Liver (tissue), 9 donors: ENCODE measurements around the gene IYD. TPM values are rescaled to one million over a fixed set of nuclear protein-coding genes. Genes with fewer than 3 reads are reported as not detected.

Experiments
- DNase-seq: peaks from one replicate; pipeline ENCODE4 v3.0.0-alpha.2; 2017; ENCODE audit warnings: low spot score
- H3K27ac ChIP-seq, 2 donors: one replicate each; pipeline ENCODE4 v1.7.0; 2013; ENCODE audit warnings: inconsistent platforms in 2 of 2, low read length in 2 of 2, control low read depth in 1 of 2, low read depth in 1 of 2, mild to moderate bottlenecking in 1 of 2
- H3K27me3 ChIP-seq, 4 donors: one replicate each; pipeline versions ENCODE4 v1.6.1 to v1.7.0; 2013; ENCODE audit warnings: low read length in 3 of 4, inconsistent platforms in 1 of 4, mild to moderate bottlenecking in 1 of 4, moderate library complexity in 1 of 4; ENCODE audit not compliant: control insufficient read depth in 4 of 4, insufficient read depth in 4 of 4
- H3K36me3 ChIP-seq, 4 donors: one replicate each; pipeline versions ENCODE4 v1.6.1 to v1.7.0; 2013; ENCODE audit warnings: low read length in 3 of 4, mild to moderate bottlenecking in 3 of 4, low read depth in 1 of 4, moderate library complexity in 1 of 4; ENCODE audit not compliant: control insufficient read depth in 4 of 4, insufficient read depth in 3 of 4
- H3K4me1 ChIP-seq, 4 donors: one replicate each; pipeline versions ENCODE4 v1.6.1 to v1.7.0; 2013; ENCODE audit warnings: low read length in 3 of 4, mild to moderate bottlenecking in 3 of 4, moderate library complexity in 1 of 4; ENCODE audit not compliant: control insufficient read depth in 4 of 4, insufficient read depth in 4 of 4
- H3K4me3 ChIP-seq, 3 donors: one replicate each; pipeline versions ENCODE4 v1.6.1 to v1.7.0; 2013; ENCODE audit warnings: low read length in 3 of 3, control low read depth in 1 of 3, low read depth in 1 of 3, mild to moderate bottlenecking in 1 of 3
- H3K9ac ChIP-seq, 2 donors: one replicate each; pipeline ENCODE4 v1.7.0; 2013; ENCODE audit warnings: low read length in 2 of 2, mild to moderate bottlenecking in 2 of 2, moderate library complexity in 2 of 2, control low read depth in 1 of 2, low read depth in 1 of 2
- H3K9me3 ChIP-seq, 4 donors: one replicate each; pipeline versions ENCODE4 v1.6.1 to v1.7.0; 2013; ENCODE audit warnings: low read length in 3 of 4; ENCODE audit not compliant: control insufficient read depth in 4 of 4
- ATF3 ChIP-seq: IDR thresholded peaks from 2 replicates; pipeline ENCODE4 v1.6.1; 2016; ENCODE audit warnings: antibody characterized with exemption
- CTCF ChIP-seq: fragments of 150-350 bp; IDR thresholded peaks from 2 replicates; pipeline ENCODE4 v1.5.1; 2017; ENCODE audit warnings: improper control_type of control experiment, low read depth, low read length; ENCODE audit not compliant: missing input control
- EGR1 ChIP-seq, 2 donors: IDR thresholded peaks; 2 replicates each; pipeline ENCODE4 v1.6.1; 2016 to 2018; ENCODE audit warnings: antibody characterized with exemption in 2 of 2, low read depth in 2 of 2
- FOXA1 ChIP-seq: IDR thresholded peaks from 2 replicates; pipeline ENCODE4 v1.6.1; 2016; ENCODE audit warnings: antibody characterized with exemption
- FOXA2 ChIP-seq: IDR thresholded peaks from 2 replicates; pipeline ENCODE4 v1.6.1; 2016; ENCODE audit warnings: antibody characterized with exemption
- GABPA ChIP-seq, 2 donors: IDR thresholded peaks in 1 of 2; conservative IDR thresholded peaks in 1 of 2; 2 replicates each; pipeline ENCODE4 v1.6.1; 2016; ENCODE audit warnings: antibody characterized with exemption in 2 of 2, mild to moderate bottlenecking in 1 of 2, moderate library complexity in 1 of 2
- HNF4A ChIP-seq, 2 donors: conservative IDR thresholded peaks; 2 replicates each; pipeline ENCODE4 v1.6.1; 2016; ENCODE audit warnings: antibody characterized with exemption in 2 of 2, mild to moderate bottlenecking in 2 of 2
- HNF4G ChIP-seq: IDR thresholded peaks from 2 replicates; pipeline ENCODE4 v1.6.1; 2016; ENCODE audit warnings: antibody characterized with exemption
- JUND ChIP-seq, 2 donors: IDR thresholded peaks; 2 replicates each; pipeline ENCODE4 v1.6.1; 2016; ENCODE audit warnings: antibody characterized with exemption in 2 of 2
- MAX ChIP-seq: IDR thresholded peaks from 2 replicates; pipeline ENCODE4 v1.6.1; 2016; ENCODE audit warnings: antibody characterized with exemption
- NR2F2 ChIP-seq: IDR thresholded peaks from 2 replicates; pipeline ENCODE4 v1.6.1; 2016; ENCODE audit warnings: antibody characterized with exemption
- RAD21 ChIP-seq, 2 donors: IDR thresholded peaks; 2 replicates each; pipeline ENCODE4 v1.6.1; 2016; ENCODE audit warnings: antibody characterized with exemption in 2 of 2, mild to moderate bottlenecking in 2 of 2
- REST ChIP-seq: IDR thresholded peaks from 2 replicates; pipeline ENCODE4 v1.6.1; 2016; ENCODE audit warnings: antibody characterized with exemption, mild to moderate bottlenecking
- RXRA ChIP-seq, 2 donors: IDR thresholded peaks; 2 replicates each; pipeline ENCODE4 v1.6.1; 2017 to 2018; ENCODE audit warnings: antibody characterized with exemption in 2 of 2, mild to moderate bottlenecking in 1 of 2
- SP1 ChIP-seq: IDR thresholded peaks from 2 replicates; pipeline ENCODE4 v1.6.1; 2018; ENCODE audit warnings: antibody characterized with exemption, mild to moderate bottlenecking
- TAF1 ChIP-seq: conservative IDR thresholded peaks from 2 replicates; pipeline ENCODE4 v1.6.1; 2016; ENCODE audit warnings: antibody characterized with exemption, mild to moderate bottlenecking
- YY1 ChIP-seq: IDR thresholded peaks from 2 replicates; pipeline ENCODE4 v1.6.1; 2016; ENCODE audit warnings: antibody characterized with exemption, mild to moderate bottlenecking
- ZBTB33 ChIP-seq: IDR thresholded peaks from 2 replicates; pipeline ENCODE4 v1.6.1; 2016; ENCODE audit warnings: antibody characterized with exemption
- WGBS: extraction: QIAGEN DNeasy Blood & Tissue Kit; methylation state at CpG from one replicate; pipeline ENCODE4 v1.1.7; 2013; 5-methylcytosine and 5-hydroxymethylcytosine counted together
- polyA plus RNA-seq, 2 donors: library from polyadenylated mRNA; stranded (reverse) in 1 of 2; unstranded in 1 of 2; fragments of 200-250 nt in 1 of 2; fragments of >200 nt in 1 of 2; fragmentation: Nextera tagmentation in 1 of 2; extraction: Ambion mirVana in 1 of 2; gene quantifications; one replicate each; pipeline versions ENCODE4 v1.2.1 to v1.2.3, GENCODE V29; 2013 to 2015
- total RNA-seq, 2 donors: library from RNA; depleted of rRNA; stranded (reverse); fragments of >200 nt; gene quantifications; one replicate each; pipeline ENCODE4 v1.2.3, GENCODE V29; 2014
- donor health status: healthy.
- donor health status: healthy.
- donor health status: healthy.
- donor health status: healthy.
- donor health status: healthy.

IYD gene
- total and polyA plus RNA-seq, 4 donors, result 1.6 to 6.2 (median 2.6) TPM

GRCh38 chr6:150342126-150342525, 26.7 kb upstream of the IYD start:
- H3K4me3 ChIP-seq, result no peak overlapping the region
- DNase-seq, result no peak
- no peak overlapping the region for H3K27ac ChIP-seq
- WGBS, result 89% methylated on average over 2 of the region's 2 CpGs
- H3K4me1 ChIP-seq, result no peaks in the 10 kb centered on the region
- TF ChIP-seq RAD21 (IDR thresholded peaks at IDR 0.05) (no peak), FOXA1 (no peak), GABPA (IDR thresholded peaks at IDR 0.05 in 1 of 2, conservative IDR thresholded peaks at IDR 0.05 in 1 of 2) (no peak), ATF3 (no peak), EGR1 (IDR thresholded peaks at IDR 0.05; ENCODE audit: low read depth in 2 of 2) (no peak), CTCF (no peak), TAF1 (no peak), MAX (no peak), YY1 (no peak), SP1 (no peak), ZBTB33 (no peak)
- no peaks in the 10 kb centered on the region for H3K36me3 ChIP-seq
- H3K9ac ChIP-seq, result no peak overlapping the region
- H3K9me3 ChIP-seq, result no peaks in the 10 kb centered on the region
- H3K27me3 ChIP-seq, result no peaks in the 10 kb centered on the region

- DNase-seq, result no peak
- no peak overlapping the region for H3K27ac ChIP-seq
- no peaks in the 10 kb centered on the region for H3K9me3 ChIP-seq
- no peak for TF ChIP-seq ATF3
- TF ChIP-seq JUND (IDR thresholded peaks at IDR 0.05), result no peak
- TF ChIP-seq MAX, result no peak
- TF ChIP-seq FOXA1, result no peak
- TF ChIP-seq YY1, result no peak
- no peak for TF ChIP-seq ZBTB33
- no peak for TF ChIP-seq TAF1
- no peak for TF ChIP-seq HNF4G
- no peak for TF ChIP-seq HNF4A (conservative IDR thresholded peaks at IDR 0.05)
- no peak for TF ChIP-seq CTCF
- TF ChIP-seq EGR1 (IDR thresholded peaks at IDR 0.05; ENCODE audit: low read depth in 2 of 2), result no peak
- TF ChIP-seq FOXA2, result no peak
- TF ChIP-seq NR2F2, result no peak
- no peak for TF ChIP-seq REST
- no peak for TF ChIP-seq RAD21 (IDR thresholded peaks at IDR 0.05)
- no peak for TF ChIP-seq RXRA (IDR thresholded peaks at IDR 0.05)
- no peak for TF ChIP-seq GABPA (IDR thresholded peaks at IDR 0.05 in 1 of 2, conservative IDR thresholded peaks at IDR 0.05 in 1 of 2)
- TF ChIP-seq SP1, result no peak
- no peak overlapping the region for H3K9ac ChIP-seq
- H3K36me3 ChIP-seq, result no peaks in the 10 kb centered on the region
- H3K27me3 ChIP-seq, result no peaks in the 10 kb centered on the region
- no peaks in the 10 kb centered on the region for H3K4me1 ChIP-seq
- H3K4me3 ChIP-seq, result no peak overlapping the region
These were observed 25.4 kb upstream of the IYD start for GRCh38 chr6:150343434-150343833.
